ENCODE data around the gene PDSS1.
"Not testable (repeated sequence)": the region's sequence is repeated elsewhere in the genome, so short reads cannot be mapped to it uniquely, and the experiment has no call there.

PDSS1 gene

GRCh38 chr10:26685441-26685840 lies 12.1 kb upstream of the PDSS1 start:
- in situ Hi-C loops (cut with HindIII; ENCODE audit: low pct_unique_long_range_greater_than_20kb, low sequenced_read_pairs), result no loop called here
- DNase-seq (ENCODE audit: low read depth in 1 of 2, low spot score in 1 of 2), result no peak
- TF ChIP-seq JUND (IDR thresholded peaks at IDR 0.05; ENCODE audit: low read depth), result no peak

GRCh38 chr10:26689399-26689798 lies 8.1 kb upstream of the PDSS1 start:
- no peak for TF ChIP-seq JUND (IDR thresholded peaks at IDR 0.05; ENCODE audit: low read depth)
- in situ Hi-C loops (cut with HindIII; ENCODE audit: low pct_unique_long_range_greater_than_20kb, low sequenced_read_pairs), result no loop called here
- no peak for DNase-seq (ENCODE audit: low read depth in 1 of 2, low spot score in 1 of 2)

GRCh38 chr10:26690731-26691475 lies 6.6 kb upstream of the PDSS1 start:
- DNase-seq (ENCODE audit: low read depth in 1 of 2, low spot score in 1 of 2), result no peak
- in situ Hi-C loops (cut with HindIII; ENCODE audit: low pct_unique_long_range_greater_than_20kb, low sequenced_read_pairs), result no loop called here
- no peak for TF ChIP-seq JUND (IDR thresholded peaks at IDR 0.05; ENCODE audit: low read depth)

- DNase-seq (ENCODE audit: low read depth in 1 of 2, low spot score in 1 of 2); in situ Hi-C loops (cut with HindIII; ENCODE audit: low pct_unique_long_range_greater_than_20kb, low sequenced_read_pairs): not testable (repeated sequence)
Observed at GRCh38 chr10:26694536-26694935, 3.0 kb upstream of the PDSS1 start.

- no peak for TF ChIP-seq JUND (IDR thresholded peaks at IDR 0.05; ENCODE audit: low read depth)
- in situ Hi-C loops (cut with HindIII; ENCODE audit: low pct_unique_long_range_greater_than_20kb, low sequenced_read_pairs), result no loop called here
- no peak for DNase-seq (ENCODE audit: low read depth in 1 of 2, low spot score in 1 of 2)
Observed at GRCh38 chr10:26696786-26697162, 727 bp upstream of the PDSS1 start.

- peak; percentile 5 to 6 for DNase-seq (ENCODE audit: low read depth in 1 of 2, low spot score in 1 of 2)
- TF ChIP-seq JUND (IDR thresholded peaks at IDR 0.05; ENCODE audit: low read depth), result no peak
- in situ Hi-C loops (cut with HindIII; ENCODE audit: low pct_unique_long_range_greater_than_20kb, low sequenced_read_pairs), result no loop called here
Observed at GRCh38 chr10:26697922-26698608, 564 bp downstream of the PDSS1 start.

- in situ Hi-C loops (cut with HindIII; ENCODE audit: low pct_unique_long_range_greater_than_20kb, low sequenced_read_pairs), result no loop called here
- no peak for TF ChIP-seq JUND (IDR thresholded peaks at IDR 0.05; ENCODE audit: low read depth)
- no peak for DNase-seq (ENCODE audit: low read depth in 1 of 2, low spot score in 1 of 2)
Observed at GRCh38 chr10:26698909-26699308, 1.4 kb downstream of the PDSS1 start.

GRCh38 chr10:26699631-26700030 lies 2.1 kb downstream of the PDSS1 start:
- no peak for TF ChIP-seq JUND (IDR thresholded peaks at IDR 0.05; ENCODE audit: low read depth)
- in situ Hi-C loops (cut with HindIII; ENCODE audit: low pct_unique_long_range_greater_than_20kb, low sequenced_read_pairs), result no loop called here
- no peak for DNase-seq (ENCODE audit: low read depth in 1 of 2, low spot score in 1 of 2)

- DNase-seq (ENCODE audit: low read depth in 1 of 2, low spot score in 1 of 2), result no peak
- in situ Hi-C loops (cut with HindIII; ENCODE audit: low pct_unique_long_range_greater_than_20kb, low sequenced_read_pairs), result no loop called here
- no peak for TF ChIP-seq JUND (IDR thresholded peaks at IDR 0.05; ENCODE audit: low read depth)
Observed at GRCh38 chr10:26700884-26701630, 3.6 kb downstream of the PDSS1 start.

- in situ Hi-C loops (cut with HindIII; ENCODE audit: low pct_unique_long_range_greater_than_20kb, low sequenced_read_pairs), result no loop called here
- DNase-seq (ENCODE audit: low read depth in 1 of 2, low spot score in 1 of 2), result no peak
- no peak for TF ChIP-seq JUND (IDR thresholded peaks at IDR 0.05; ENCODE audit: low read depth)
Observed at GRCh38 chr10:26703096-26703495, 5.6 kb downstream of the PDSS1 start.

GRCh38 chr10:26703974-26704373 lies 6.5 kb downstream of the PDSS1 start:
- DNase-seq (ENCODE audit: low read depth in 1 of 2, low spot score in 1 of 2), result no peak
- no peak for TF ChIP-seq JUND (IDR thresholded peaks at IDR 0.05; ENCODE audit: low read depth)
- in situ Hi-C loops (cut with HindIII; ENCODE audit: low pct_unique_long_range_greater_than_20kb, low sequenced_read_pairs), result no loop called here

GRCh38 chr10:26706206-26706605 lies 8.7 kb downstream of the PDSS1 start:
- in situ Hi-C loops (cut with HindIII; ENCODE audit: low pct_unique_long_range_greater_than_20kb, low sequenced_read_pairs), result no loop called here
- DNase-seq (ENCODE audit: low read depth in 1 of 2, low spot score in 1 of 2), result no peak
- no peak for TF ChIP-seq JUND (IDR thresholded peaks at IDR 0.05; ENCODE audit: low read depth)

GRCh38 chr10:26706936-26707335 lies 9.4 kb downstream of the PDSS1 start:
- DNase-seq (ENCODE audit: low read depth in 1 of 2, low spot score in 1 of 2), result no peak
- in situ Hi-C loops (cut with HindIII; ENCODE audit: low pct_unique_long_range_greater_than_20kb, low sequenced_read_pairs), result no loop called here
- TF ChIP-seq JUND (IDR thresholded peaks at IDR 0.05; ENCODE audit: low read depth), result no peak
